Heart right ventricle (tissue), 16 donors: ENCODE measurements around the gene UNC79. TPM values are rescaled to one million over a fixed set of nuclear protein-coding genes. Genes with fewer than 3 reads are reported as not detected.

Source experiments
- ATAC-seq, 8 donors: fragments of 200-7000 bp; cut with Tn5 transposase; one replicate each; pipeline ENCODE4 v1.9.1; 2020; ENCODE audit warnings: mild to moderate bottlenecking in 8 of 8, moderate library complexity in 8 of 8, moderate number of reproducible peaks in 1 of 8
- DNase-seq, 2 donors: peaks; one replicate each; pipeline ENCODE4 v3.0.0-alpha.2; 2020
- H3K27ac ChIP-seq, 10 donors: fragments of 200-600 bp; sonication (generic) in 2 of 10; one replicate each; pipeline versions ENCODE4 v1.5.0 to v1.8.0; 2020 to 2022; ENCODE audit warnings: mild to moderate bottlenecking in 3 of 10
- H3K27me3 ChIP-seq, 7 donors: fragments of 200-600 bp; one replicate each; pipeline ENCODE4 v1.8.0; 2021 to 2022; ENCODE audit warnings: mild to moderate bottlenecking in 2 of 7
- H3K36me3 ChIP-seq, 9 donors: fragments of 200-600 bp; sonication (generic) in 1 of 9; one replicate each; pipeline versions ENCODE4 v1.5.0 to v1.8.0; 2020 to 2022; ENCODE audit warnings: mild to moderate bottlenecking in 2 of 9
- H3K4me1 ChIP-seq, 9 donors: fragments of 200-600 bp; sonication (generic) in 1 of 9; one replicate each; pipeline versions ENCODE4 v1.5.0 to v1.8.0; 2020 to 2022; ENCODE audit warnings: mild to moderate bottlenecking in 4 of 9
- H3K4me3 ChIP-seq, 10 donors: fragments of 200-600 bp; sonication (generic) in 2 of 10; one replicate each; pipeline versions ENCODE4 v1.5.0 to v1.8.0; 2020 to 2022; ENCODE audit warnings: mild to moderate bottlenecking in 7 of 10, moderate library complexity in 2 of 10
- H3K9me3 ChIP-seq, 11 donors: fragments of 200-600 bp in 10 of 11; sonication (generic) in 2 of 11; one replicate each; pipeline versions ENCODE4 v1.5.0 to v1.8.0; 2013 to 2022; ENCODE audit warnings: mild to moderate bottlenecking in 2 of 11, control low read depth in 1 of 11, moderate library complexity in 1 of 11
- CTCF ChIP-seq, 9 donors: fragments of 200-600 bp; sonication (generic) in 2 of 9; IDR thresholded peaks; one replicate each; pipeline versions ENCODE4 v1.5.0 to v1.8.0; 2021 to 2022; ENCODE audit warnings: antibody characterized with exemption in 9 of 9, mild to moderate bottlenecking in 5 of 9, moderate library complexity in 1 of 9
- WGBS, 2 donors: extraction: QIAGEN DNeasy Blood & Tissue Kit; methylation state at CpG; one replicate each; pipeline ENCODE4 v1.1.7; 2013; ENCODE audit warnings: inconsistent platforms in 1 of 2; 5-methylcytosine and 5-hydroxymethylcytosine counted together
- intact Hi-C, 10 donors: fragments of 100-400 bp; cut with DNase I; formaldehyde crosslinking; loops; one replicate each; pipeline versions ENCODE4 v1.11.1 to v1.14.2; 2022
- polyA plus RNA-seq, 2 donors: library from polyadenylated mRNA; stranded (reverse); fragments of 200-250 nt; gene quantifications; one replicate each; pipeline ENCODE4 v1.2.3, GENCODE V29; 2013
- total RNA-seq, 10 donors: library from RNA; stranded (reverse); fragmentation: NEBNext Ultra II Directional in 3 of 10; extraction: Animal tissue kit (Norgen Biotek cat#: 25700) in 3 of 10; gene quantifications; one replicate each; pipeline versions ENCODE4 v1.2.1 to v1.2.4, GENCODE V29; 2021 to 2023
- donor health status: Arrhythmogenic right ventricular cardiomyopathy.
- donor health status: ischemic (EF 13 %, LVEDD 7.1; RV severe dilation, severe dysfunction).
- donor health status: healthy with polysubstance abuse.
- donor health status: DM: no; HTN: yes; CAD: no.
- donor health status: DM: no; HTN: no; CAD: no.
- donor health status: ischemic (EF 25% LVEDD 6.9; RV normal size, moderate dysfunction).
- donor health status: ischemic (EF 25% LVEDD 5.7; RV mildly dilated, moderate dysfunction).
- donor health status: healthy.
- donor health status: DM: yes; HTN: yes; CAD: no.
- donor health status: Ischemic cardiomyopathy.
- donor health status: ischemic (EF 35%, LVEDD 5.7; RV mildly dilated, moderate dysfunction).
- donor health status: nonischemic (EF 11% LVEDD 7.7; RV severe dilation, severe dysfunction).
- donor health status: DM: yes; HTN: yes; CAD: no.
- donor health status: PGD.
- donor health status: ischemic (EF 29% LVEDD 5.4; RV normal size, mild dysfunction).
- donor health status: nonischemic (EF 23%, LVEDD 6.1; RV moderate dilation, normal function).

UNC79 gene
- total and polyA plus RNA-seq, 12 donors = 0.01 to 0.89 (median 0.40) TPM

GRCh38 chr14:93691042-93691780 is 260.5 kb downstream of the UNC79 start:
- H3K27ac ChIP-seq = no peak overlapping the region
- H3K9me3 ChIP-seq = no peaks in the 10 kb centered on the region
- intact Hi-C loops = no loop called here
- TF ChIP-seq CTCF (IDR thresholded peaks at IDR 0.05) = no peak
- DNase-seq (no peak), ATAC-seq (no peak)
- no peak overlapping the region for H3K4me3 ChIP-seq
- WGBS, 2 donors = 79 to 82% methylated on average over 16 of the region's 16 CpGs
- H3K36me3 ChIP-seq = no peaks in the 10 kb centered on the region
- peaks cover 0 to 16% (median 0%) of the 10 kb centered on the region in 7 donors for H3K27me3 ChIP-seq
- H3K4me1 ChIP-seq = peaks cover 0 to 5% (median 0%) of the 10 kb centered on the region in 9 donors

- no peak overlapping the region for H3K4me3 ChIP-seq
- ATAC-seq (no peak), DNase-seq (no peak)
- no peak for TF ChIP-seq CTCF (IDR thresholded peaks at IDR 0.05)
- peaks cover 0 to 6% (median 0%) of the 10 kb centered on the region in 7 donors for H3K27me3 ChIP-seq
- intact Hi-C loops = no loop called here
- WGBS, 2 donors = 66 to 69% methylated on average over 6 of the region's 6 CpGs
- H3K27ac ChIP-seq = no peak overlapping the region
- no peaks in the 10 kb centered on the region for H3K36me3 ChIP-seq
- H3K4me1 ChIP-seq = no peaks in the 10 kb centered on the region
- peaks cover 0 to 21% (median 10%) of the 10 kb centered on the region in 11 donors for H3K9me3 ChIP-seq
Observed at GRCh38 chr14:93693914-93694313, 263.2 kb downstream of the UNC79 start.

- intact Hi-C loops = loop anchor here in 1 of 10 donors (10.0 kb wide), 1 partner anchor 74 kb away; no protein-coding TSS in a partner anchor
- Histone ChIP-seq H3K4me3 (no peak overlapping the region), H3K4me1 (no peaks in the 10 kb centered on the region), H3K36me3 (no peaks in the 10 kb centered on the region), H3K27ac (no peak overlapping the region), H3K27me3 (peaks cover 0 to 2% (median 0%) of the 10 kb centered on the region in 7 donors), H3K9me3 (peaks cover 0 to 43% (median 13%) of the 10 kb centered on the region in 11 donors)
- TF ChIP-seq CTCF (IDR thresholded peaks at IDR 0.05) = no peak
- ATAC-seq (no peak), DNase-seq (no peak)
Observed at GRCh38 chr14:93700928-93701327, 270.2 kb downstream of the UNC79 start.

GRCh38 chr14:93701562-93701961 is 270.8 kb downstream of the UNC79 start:
- Histone ChIP-seq H3K27ac (no peak overlapping the region), H3K9me3 (peaks cover 0 to 43% (median 13%) of the 10 kb centered on the region in 11 donors), H3K36me3 (no peaks in the 10 kb centered on the region), H3K4me1 (no peaks in the 10 kb centered on the region), H3K27me3 (peaks cover 0 to 2% (median 0%) of the 10 kb centered on the region in 7 donors), H3K4me3 (no peak overlapping the region)
- intact Hi-C loops = loop anchor here in 1 of 10 donors (10.0 kb wide), 1 partner anchor 73 kb away; no protein-coding TSS in a partner anchor
- WGBS, 2 donors = 91 to 95% methylated on average over 2 of the region's 2 CpGs
- ATAC-seq = no peak
- TF ChIP-seq CTCF (IDR thresholded peaks at IDR 0.05) = no peak
- no peak for DNase-seq
